Measurements from ENCODE around the gene PRPSAP1.
"Not testable (repeated sequence)": the region's sequence is repeated elsewhere in the genome, so short reads cannot be mapped to it uniquely, and the experiment has no call there.

PRPSAP1 gene

DNA sequence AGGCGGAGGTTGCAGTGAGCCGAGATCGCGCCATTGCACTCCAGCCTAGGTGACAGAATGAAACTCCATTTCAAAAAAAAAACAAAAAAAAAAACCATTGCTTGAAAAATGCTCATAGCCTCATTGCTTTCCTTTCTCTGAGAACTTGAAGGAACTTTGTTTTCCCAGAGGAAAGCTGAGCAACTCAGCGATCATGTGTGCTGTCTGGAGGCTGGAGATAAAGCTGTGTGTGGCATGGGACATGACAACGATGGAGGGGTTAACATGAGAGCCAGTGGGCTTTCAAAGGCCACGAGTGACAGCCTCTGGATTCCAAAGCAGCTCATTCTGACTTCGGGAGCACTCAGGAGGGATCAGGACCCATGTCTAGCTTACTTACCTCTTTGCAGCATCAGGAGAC lies 24.1 kb downstream of the PRPSAP1 start:
- Mint-ChIP-seq H3K27ac (no peak overlapping the region), H3K4me1 (ENCODE audit: low read depth) (no peaks in the 10 kb centered on the region)

GRCh38 chr17:76327696-76328095 lies 26.0 kb downstream of the PRPSAP1 start:
- H3K4me1 Mint-ChIP-seq (ENCODE audit: low read depth): no peaks in the 10 kb centered on the region
- H3K9me3 Mint-ChIP-seq (ENCODE audit: low read depth): no peaks in the 10 kb centered on the region
- no peaks in the 10 kb centered on the region for H3K27me3 Mint-ChIP-seq
- H3K4me3 Mint-ChIP-seq: no peak overlapping the region
- H3K27ac Mint-ChIP-seq: no peak overlapping the region
- H3K36me3 Mint-ChIP-seq: peaks cover 11% of the 10 kb centered on the region

More for the DNA sequence above, 24.1 kb downstream of the PRPSAP1 start:
- Mint-ChIP-seq H3K27me3 (no peaks in the 10 kb centered on the region), H3K36me3 (peaks cover 6% of the 10 kb centered on the region), H3K9me3 (ENCODE audit: low read depth) (no peaks in the 10 kb centered on the region), H3K4me3 (no peak overlapping the region)

- no peaks in the 10 kb centered on the region for H3K9me3 Mint-ChIP-seq (ENCODE audit: low read depth)
These were observed 27.4 kb downstream of the PRPSAP1 start for GRCh38 chr17:76326306-76326705.

GRCh38 chr17:76318586-76318985 lies 35.1 kb downstream of the PRPSAP1 start:
- peaks cover 5% of the 10 kb centered on the region for H3K4me1 Mint-ChIP-seq (ENCODE audit: low read depth)
- H3K27ac Mint-ChIP-seq: no peak overlapping the region
- H3K36me3 Mint-ChIP-seq: peaks cover 12% of the 10 kb centered on the region

More at GRCh38 chr17:76326306-76326705, 27.4 kb downstream of the PRPSAP1 start:
- Mint-ChIP-seq H3K4me3 (no peak overlapping the region), H3K27me3 (no peaks in the 10 kb centered on the region), H3K4me1 (ENCODE audit: low read depth) (no peaks in the 10 kb centered on the region), H3K27ac (no peak overlapping the region), H3K36me3 (peaks cover 15% of the 10 kb centered on the region)

GRCh38 chr17:76317535-76317934 lies 36.2 kb downstream of the PRPSAP1 start:
- no peak overlapping the region for H3K27ac Mint-ChIP-seq
- no peaks in the 10 kb centered on the region for H3K27me3 Mint-ChIP-seq
- peaks cover 5% of the 10 kb centered on the region for H3K4me1 Mint-ChIP-seq (ENCODE audit: low read depth)
- H3K4me3 Mint-ChIP-seq: no peak overlapping the region
- H3K36me3 Mint-ChIP-seq: peaks cover 10% of the 10 kb centered on the region
- no peaks in the 10 kb centered on the region for H3K9me3 Mint-ChIP-seq (ENCODE audit: low read depth)

More at GRCh38 chr17:76318586-76318985, 35.1 kb downstream of the PRPSAP1 start:
- Mint-ChIP-seq H3K27me3 (no peaks in the 10 kb centered on the region), H3K9me3 (ENCODE audit: low read depth) (no peaks in the 10 kb centered on the region), H3K4me3 (no peak overlapping the region)

- no peaks in the 10 kb centered on the region for H3K9me3 Mint-ChIP-seq (ENCODE audit: low read depth)
These were observed 39.1 kb downstream of the PRPSAP1 start for GRCh38 chr17:76314392-76315227.

GRCh38 chr17:76312735-76313134 lies 41.0 kb downstream of the PRPSAP1 start:
- H3K9me3 Mint-ChIP-seq (ENCODE audit: low read depth): no peaks in the 10 kb centered on the region
- peaks cover 5% of the 10 kb centered on the region for H3K4me1 Mint-ChIP-seq (ENCODE audit: low read depth)
- no peaks in the 10 kb centered on the region for H3K27me3 Mint-ChIP-seq
- peaks cover 9% of the 10 kb centered on the region for H3K36me3 Mint-ChIP-seq
- H3K4me3 Mint-ChIP-seq: no peak overlapping the region
- no peak overlapping the region for H3K27ac Mint-ChIP-seq

More at GRCh38 chr17:76314392-76315227, 39.1 kb downstream of the PRPSAP1 start:
- Mint-ChIP-seq H3K36me3 (peaks cover 6% of the 10 kb centered on the region), H3K4me3 (no peak overlapping the region), H3K27me3 (no peaks in the 10 kb centered on the region), H3K4me1 (ENCODE audit: low read depth) (peaks cover 5% of the 10 kb centered on the region), H3K27ac (no peak overlapping the region)

- no peak overlapping the region for H3K4me3 Mint-ChIP-seq
- H3K36me3 Mint-ChIP-seq: peaks cover 9% of the 10 kb centered on the region
- no peaks in the 10 kb centered on the region for H3K27me3 Mint-ChIP-seq
- H3K27ac Mint-ChIP-seq: no peak overlapping the region
- H3K4me1 Mint-ChIP-seq (ENCODE audit: low read depth): no peaks in the 10 kb centered on the region
- H3K9me3 Mint-ChIP-seq (ENCODE audit: low read depth): no peaks in the 10 kb centered on the region
These were observed 44.3 kb downstream of the PRPSAP1 start for GRCh38 chr17:76309461-76309860.

GRCh38 chr17:76307966-76308338 lies 45.8 kb downstream of the PRPSAP1 start, which contains the start of gene QRICH2:
Gene QRICH2 (minus strand): TSS chr17:76308276. CDS start chr17:76307998, 278 bp downstream.
- H3K36me3 Mint-ChIP-seq: peaks cover 4% of the 10 kb centered on the region
- H3K9me3 Mint-ChIP-seq (ENCODE audit: low read depth): no peaks in the 10 kb centered on the region
- H3K4me1 Mint-ChIP-seq (ENCODE audit: low read depth): peaks cover 1% of the 10 kb centered on the region
- H3K27me3 Mint-ChIP-seq: no peaks in the 10 kb centered on the region
- no peak within 1 kb of the TSS for H3K27ac Mint-ChIP-seq
- no peak within 1 kb of the TSS for H3K4me3 Mint-ChIP-seq

GRCh38 chr17:76307299-76307965 lies 46.3 kb downstream of the PRPSAP1 start:
- no peak overlapping the region for H3K4me3 Mint-ChIP-seq
- no peaks in the 10 kb centered on the region for H3K27me3 Mint-ChIP-seq
- H3K4me1 Mint-ChIP-seq (ENCODE audit: low read depth): peaks cover 1% of the 10 kb centered on the region
- peaks cover 4% of the 10 kb centered on the region for H3K36me3 Mint-ChIP-seq
- no peaks in the 10 kb centered on the region for H3K9me3 Mint-ChIP-seq (ENCODE audit: low read depth)
- no peak overlapping the region for H3K27ac Mint-ChIP-seq

DNA sequence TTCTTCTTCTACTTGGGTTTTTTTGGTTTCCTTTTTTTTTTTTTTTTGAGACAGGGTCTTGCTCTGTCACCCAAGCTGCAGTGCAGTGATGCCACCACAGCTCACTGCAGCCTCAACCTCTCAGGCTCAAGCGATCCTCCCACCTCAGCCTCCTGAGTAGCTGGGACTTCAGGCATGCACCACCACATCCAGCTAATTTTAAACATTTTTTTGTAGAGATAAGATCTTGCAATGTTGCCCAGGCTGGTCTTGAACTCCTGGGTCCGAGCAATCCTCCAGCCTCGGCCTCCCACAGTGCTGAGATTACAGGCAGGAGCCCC lies 48.6 kb downstream of the PRPSAP1 start:
- not testable (repeated sequence) for H3K36me3 Mint-ChIP-seq; H3K27ac Mint-ChIP-seq; H3K27me3 Mint-ChIP-seq; H3K4me1 Mint-ChIP-seq (ENCODE audit: low read depth); H3K9me3 Mint-ChIP-seq (ENCODE audit: low read depth); H3K4me3 Mint-ChIP-seq

DNA sequence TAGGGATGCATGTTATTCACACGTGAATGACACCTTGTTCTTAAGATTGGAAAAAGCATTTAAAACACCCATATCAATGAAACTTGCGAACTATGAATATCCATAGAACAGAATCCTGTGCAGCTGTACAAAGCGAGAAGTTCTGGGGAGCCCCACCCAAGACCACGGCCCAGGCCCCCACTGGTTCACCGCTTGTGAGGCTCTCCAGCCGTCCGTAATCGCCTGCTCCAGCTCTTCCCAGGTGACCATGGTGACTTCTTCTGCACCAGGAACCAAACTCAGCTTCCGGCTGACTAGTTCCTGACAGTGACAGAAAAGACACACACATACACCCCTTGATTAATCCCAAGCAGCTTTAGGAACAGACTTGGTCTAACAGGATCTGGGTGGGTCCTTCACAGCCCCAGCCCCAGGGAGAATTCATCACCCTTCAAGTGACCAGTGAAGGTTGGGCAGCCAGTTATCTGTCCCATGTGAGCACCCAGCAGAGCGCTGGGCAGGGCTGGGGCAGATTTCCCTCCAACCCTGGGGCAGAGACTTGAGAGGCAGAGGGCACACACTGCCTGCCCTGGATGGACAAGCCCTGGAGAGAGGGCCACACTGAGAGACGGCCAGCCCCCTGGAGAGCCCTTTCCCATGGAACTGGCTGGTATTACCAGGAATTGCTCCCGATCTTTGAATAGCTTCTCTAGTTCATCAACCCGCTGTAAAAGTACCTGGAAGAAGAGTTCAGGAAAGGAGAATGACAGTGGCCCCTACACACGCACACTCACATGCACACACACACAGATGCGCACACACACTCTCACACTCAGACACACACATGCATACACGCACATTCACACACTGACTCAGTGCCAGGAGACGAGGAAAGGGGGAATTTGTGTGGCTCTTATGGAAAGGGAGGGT lies 49.2 kb downstream of the PRPSAP1 start:
- no peaks in the 10 kb centered on the region for H3K9me3 Mint-ChIP-seq (ENCODE audit: low read depth)
- H3K27me3 Mint-ChIP-seq: no peaks in the 10 kb centered on the region
- no peak overlapping the region for H3K27ac Mint-ChIP-seq
- H3K4me1 Mint-ChIP-seq (ENCODE audit: low read depth): peaks cover 1% of the 10 kb centered on the region
- no peak overlapping the region for H3K4me3 Mint-ChIP-seq
- peaks cover 2% of the 10 kb centered on the region for H3K36me3 Mint-ChIP-seq

GRCh38 chr17:76297436-76297835 lies 56.3 kb downstream of the PRPSAP1 start:
- H3K27me3 Mint-ChIP-seq: no peaks in the 10 kb centered on the region
- H3K9me3 Mint-ChIP-seq (ENCODE audit: low read depth): no peaks in the 10 kb centered on the region
- H3K27ac Mint-ChIP-seq: no peak overlapping the region
- peaks cover 3% of the 10 kb centered on the region for H3K4me1 Mint-ChIP-seq (ENCODE audit: low read depth)
- no peak overlapping the region for H3K4me3 Mint-ChIP-seq
- no peaks in the 10 kb centered on the region for H3K36me3 Mint-ChIP-seq

GRCh38 chr17:76296889-76297288 lies 56.8 kb downstream of the PRPSAP1 start:
- H3K9me3 Mint-ChIP-seq (ENCODE audit: low read depth): no peaks in the 10 kb centered on the region
- peaks cover 3% of the 10 kb centered on the region for H3K4me1 Mint-ChIP-seq (ENCODE audit: low read depth)
- no peak overlapping the region for H3K4me3 Mint-ChIP-seq
- H3K27me3 Mint-ChIP-seq: no peaks in the 10 kb centered on the region
- H3K36me3 Mint-ChIP-seq: no peaks in the 10 kb centered on the region
- no peak overlapping the region for H3K27ac Mint-ChIP-seq

DNA sequence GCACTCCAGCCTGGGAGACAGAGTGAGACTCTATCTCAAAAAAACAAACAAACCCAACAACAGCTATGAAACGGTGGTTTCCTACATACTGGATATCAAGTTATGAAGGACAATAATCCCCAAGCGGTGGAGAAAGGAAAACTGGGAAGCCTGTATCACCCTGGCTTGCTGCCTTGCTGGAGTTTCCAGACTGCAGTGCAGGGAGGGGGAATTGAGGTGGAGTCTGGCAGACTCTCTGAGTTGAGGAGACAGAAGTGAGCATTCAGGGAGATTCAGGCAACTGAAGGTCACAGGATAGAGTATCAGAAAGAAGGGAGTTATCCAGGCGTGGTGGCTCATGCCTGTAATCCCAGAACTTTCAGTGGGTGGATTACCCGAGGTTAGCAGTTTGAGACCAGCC lies 57.5 kb downstream of the PRPSAP1 start:
- Mint-ChIP-seq H3K36me3 (no peaks in the 10 kb centered on the region), H3K9me3 (ENCODE audit: low read depth) (no peaks in the 10 kb centered on the region), H3K4me3 (no peak overlapping the region), H3K27me3 (no peaks in the 10 kb centered on the region), H3K27ac (no peak overlapping the region), H3K4me1 (ENCODE audit: low read depth) (peaks cover 3% of the 10 kb centered on the region)

Measured in activated naive CD8-positive, alpha-beta T cell (primary cell).